HUDEP-2 (cell line): Measurements from ENCODE around the gene SATB1.

Source experiments
- DNase-seq, 76 experiments: peaks; one replicate each; lab custom pipeline; 2025; ENCODE audit not compliant: unreplicated experiment in 76 of 76; lab: John Stamatoyannopoulos, UW

SATB1 gene

GRCh38 chr3:18402239-18402799, 22.8 kb downstream of the SATB1 start:
- DNase-seq: no peak

DNA sequence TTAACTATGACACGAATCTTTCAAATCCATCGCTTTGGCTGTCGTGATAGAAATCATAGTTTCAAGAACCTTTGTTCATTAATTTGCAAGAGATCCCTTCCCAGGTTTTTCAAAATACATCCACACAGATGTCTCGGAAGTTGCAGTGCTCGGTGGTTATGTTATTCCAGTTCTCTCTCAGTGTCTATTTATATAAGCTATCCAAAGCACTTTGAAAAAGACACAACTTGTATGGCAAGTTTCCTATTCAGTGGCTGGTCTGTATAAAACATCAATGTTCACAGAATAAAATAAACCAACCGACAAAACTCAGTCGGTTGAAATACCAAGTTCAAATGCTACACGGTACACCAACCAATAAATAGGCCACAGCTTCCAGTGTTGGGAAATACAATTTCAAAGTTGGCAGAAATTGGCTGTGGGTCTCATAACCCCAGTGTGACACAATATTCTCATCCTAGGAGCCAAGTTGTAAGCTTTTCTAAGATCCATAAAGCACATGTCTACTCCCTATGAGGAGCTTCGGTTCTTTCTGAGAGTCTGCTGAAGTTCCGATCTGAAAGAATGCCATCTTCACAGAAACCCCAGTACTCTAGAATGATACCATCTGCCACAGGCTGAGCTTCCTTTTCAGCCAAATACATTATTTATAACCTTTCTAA, 23.7 kb downstream of the SATB1 start:
- no peak for DNase-seq

GRCh38 chr3:18398448-18398847, 26.7 kb downstream of the SATB1 start:
- no peak for DNase-seq

DNA sequence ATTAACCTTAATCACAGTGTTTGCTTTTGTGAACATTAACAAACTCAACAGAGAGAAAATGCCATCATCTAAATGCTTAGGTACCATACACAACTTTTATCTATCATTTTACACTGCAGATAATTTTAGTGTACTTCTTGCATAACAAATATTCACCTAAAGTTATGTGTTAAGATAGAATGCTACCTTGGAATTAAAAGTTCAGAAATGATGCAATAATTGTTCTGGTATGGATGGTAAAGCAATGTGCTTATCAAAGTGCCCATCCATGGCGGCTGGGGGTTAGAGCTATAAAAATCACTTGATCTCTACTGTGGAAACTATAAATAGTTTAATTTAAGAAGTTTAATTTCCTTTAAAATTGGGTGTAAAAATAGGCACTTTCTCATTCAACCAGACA, 28.7 kb downstream of the SATB1 start:
- no peak for DNase-seq

GRCh38 chr3:18394384-18394995, 30.6 kb downstream of the SATB1 start:
- DNase-seq: no peak

DNA sequence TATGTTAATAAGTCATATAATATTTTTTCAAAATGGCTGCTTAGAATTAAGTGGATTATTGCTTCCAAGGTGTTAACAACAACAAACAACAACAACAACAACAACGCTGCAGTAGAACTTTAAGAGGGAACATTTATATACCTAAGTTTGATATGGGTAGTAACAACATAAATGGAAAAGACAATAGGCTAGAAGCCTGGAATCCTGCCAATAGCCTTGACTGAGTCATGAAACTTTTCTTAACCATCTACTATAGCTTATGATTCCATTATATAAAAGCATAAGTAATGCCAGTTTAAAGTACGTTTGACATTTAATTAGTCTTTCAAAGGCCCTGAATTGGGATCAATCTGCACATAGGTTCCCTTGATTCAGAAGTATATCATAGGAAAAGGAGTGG, 31.2 kb downstream of the SATB1 start:
- no peak for DNase-seq

GRCh38 chr3:18390024-18390660, 35.0 kb downstream of the SATB1 start:
- DNase-seq: no peak

DNA sequence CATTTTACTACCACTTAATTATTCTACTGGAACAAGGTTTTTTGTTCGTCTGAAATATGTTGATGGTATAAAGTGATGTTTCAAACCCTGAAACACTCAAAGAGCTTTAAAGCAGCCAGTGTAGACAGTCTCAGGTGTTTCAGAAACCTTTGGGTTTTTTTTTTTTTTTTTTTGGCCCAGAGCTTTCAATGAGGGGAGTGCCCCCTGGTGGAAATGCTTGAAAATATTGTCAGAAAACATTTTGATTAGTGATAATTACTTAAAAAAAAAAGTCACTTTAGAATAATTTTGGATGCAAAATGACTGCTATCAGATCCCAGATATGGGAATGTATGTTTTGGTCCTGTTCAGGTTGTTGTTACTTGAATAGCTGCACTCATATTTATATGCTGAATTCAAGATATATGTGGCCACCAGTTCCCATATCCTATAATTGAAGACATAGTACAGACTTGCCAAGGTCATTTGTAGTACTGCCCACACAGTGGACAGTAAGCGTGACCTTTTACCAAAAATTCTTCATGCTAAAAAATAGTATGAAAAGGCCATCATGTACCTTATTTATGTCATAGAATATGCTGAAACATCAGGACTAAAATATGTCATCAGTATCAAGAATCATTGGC, 35.9 kb downstream of the SATB1 start:
- DNase-seq: peak in 7 of 76 experiments; percentile 0 to 32 (median 2)

- no peak for DNase-seq
These were observed 38.8 kb downstream of the SATB1 start for GRCh38 chr3:18386274-18386890.

DNA sequence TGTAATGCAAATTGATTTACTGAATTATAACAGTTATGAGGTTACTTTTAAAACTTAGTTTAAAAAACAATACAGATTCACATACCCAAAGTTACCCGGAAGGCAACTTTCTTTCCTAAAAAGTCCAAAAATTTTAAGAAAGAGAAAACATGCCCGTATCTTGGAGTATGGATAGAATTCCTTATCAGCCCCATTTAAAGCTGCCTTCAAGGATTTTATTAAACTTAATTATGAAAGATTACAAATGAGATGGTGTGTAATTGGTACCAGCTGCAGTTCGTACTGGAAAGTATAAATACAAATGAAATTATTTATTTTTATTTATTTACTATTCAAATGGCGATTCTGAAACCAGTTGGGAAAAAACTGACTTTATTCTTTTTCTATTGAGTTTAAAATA, 39.4 kb downstream of the SATB1 start:
- no peak for DNase-seq

DNA sequence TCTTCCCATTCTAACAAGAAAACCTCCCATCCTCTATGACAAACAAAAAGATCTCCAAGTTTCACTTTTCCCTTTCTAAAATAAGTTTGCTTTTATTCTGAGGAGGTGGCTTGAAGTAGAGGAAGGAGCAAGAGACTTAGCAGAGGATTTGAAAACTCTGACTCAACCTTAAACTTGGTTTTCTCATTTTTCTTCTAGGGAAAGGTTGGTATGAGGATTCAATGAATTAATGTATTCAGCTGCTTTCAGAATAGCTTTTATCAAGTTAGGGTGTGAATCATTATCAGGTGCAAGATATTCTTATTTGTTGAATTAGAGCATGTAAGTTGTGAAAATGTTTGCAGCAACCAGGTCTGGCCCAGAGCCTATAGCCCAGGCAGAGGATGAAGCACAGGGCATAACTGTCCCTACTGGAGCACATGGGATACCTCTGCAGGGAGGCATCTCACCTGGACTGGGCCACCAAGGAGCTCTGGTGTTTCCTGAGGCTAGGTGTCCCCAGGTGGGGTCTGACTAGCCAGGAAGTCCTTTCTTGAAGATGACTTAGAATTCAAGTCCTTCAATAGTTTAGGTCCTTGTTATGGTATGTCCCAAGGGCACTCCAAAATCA, 42.3 kb downstream of the SATB1 start:
- DNase-seq: no peak

DNA sequence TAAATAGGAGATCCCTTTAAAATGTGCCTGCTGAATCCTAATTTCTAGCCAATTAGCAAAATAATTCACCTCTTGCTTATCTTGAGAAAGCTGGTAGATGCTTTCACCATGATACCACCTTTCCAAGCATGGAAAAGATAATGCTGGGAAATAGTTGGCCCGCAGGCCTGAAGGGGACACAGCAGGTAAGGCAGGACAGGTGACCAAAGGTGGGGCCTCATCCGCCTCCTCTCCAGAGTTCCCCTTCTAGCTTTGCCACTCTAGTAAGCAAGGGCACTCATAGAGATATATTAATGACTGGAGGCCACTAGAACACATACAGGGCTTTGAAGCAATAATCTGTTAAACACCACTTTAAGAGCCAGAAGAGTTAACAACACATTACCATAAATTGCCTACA, 45.5 kb downstream of the SATB1 start:
- DNase-seq: no peak

GRCh38 chr3:18378218-18378617, 46.9 kb downstream of the SATB1 start:
- no peak for DNase-seq

- no peak for DNase-seq
These were observed 48.5 kb downstream of the SATB1 start for GRCh38 chr3:18376682-18377081.

DNA sequence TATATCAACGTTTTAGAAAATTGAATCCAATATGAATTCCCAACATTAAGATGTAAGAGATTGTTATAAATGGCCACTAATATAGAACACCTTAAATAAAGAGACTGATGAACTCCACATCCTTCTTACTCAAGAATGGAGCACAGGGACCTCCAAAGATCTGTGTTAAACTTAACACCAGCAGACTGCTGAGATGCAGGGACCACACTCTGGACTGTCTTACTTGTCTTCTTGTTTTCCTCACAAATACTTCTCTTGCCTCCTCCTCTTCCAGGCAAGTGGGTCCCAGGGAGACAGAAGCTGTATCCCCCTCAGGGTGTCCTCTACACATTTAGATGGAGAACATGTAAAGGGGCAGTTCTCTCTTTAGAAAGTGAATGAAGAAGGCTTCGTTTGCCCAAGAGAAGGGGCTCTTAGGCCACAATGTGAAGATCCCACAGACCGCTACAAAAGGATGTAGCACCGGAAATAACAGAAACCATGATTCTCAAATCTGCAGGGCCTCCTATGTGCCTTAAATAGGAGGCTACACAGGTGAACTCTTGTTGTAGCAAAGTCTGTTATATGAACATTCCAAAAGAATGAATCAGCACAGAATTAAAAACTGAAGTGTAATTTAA, 52.2 kb downstream of the SATB1 start:
- DNase-seq: no peak

GRCh38 chr3:18370672-18371071, 54.5 kb downstream of the SATB1 start:
- DNase-seq: no peak

- DNase-seq: no peak
These were observed 55.5 kb downstream of the SATB1 start for GRCh38 chr3:18369551-18370185.

- no peak for DNase-seq
These were observed 58.9 kb downstream of the SATB1 start for GRCh38 chr3:18366258-18366657.

DNA sequence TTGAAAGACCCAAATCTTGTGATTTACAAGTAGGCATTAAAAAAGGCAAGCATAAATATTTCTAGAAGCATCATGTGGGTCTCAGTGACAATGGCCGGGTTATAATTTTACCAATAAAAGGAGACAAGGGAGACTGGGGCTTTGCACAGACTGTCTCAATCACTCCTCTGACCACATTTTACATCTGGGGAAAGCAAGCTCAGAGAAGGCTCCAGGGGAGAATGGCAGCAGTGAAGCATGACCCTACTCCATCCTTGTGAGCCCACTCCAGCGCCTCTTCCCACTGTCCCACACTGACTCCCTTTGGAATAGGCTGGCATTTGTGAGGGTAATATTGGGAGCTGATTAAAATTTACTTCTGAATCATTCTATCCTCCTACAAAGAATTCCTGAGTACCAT, 61.8 kb downstream of the SATB1 start:
- DNase-seq: no peak

GRCh38 chr3:18357747-18358146, 67.4 kb downstream of the SATB1 start:
- no peak for DNase-seq
